ENCODE measurements around the gene IL17D.

Gene IL17D

DNA sequence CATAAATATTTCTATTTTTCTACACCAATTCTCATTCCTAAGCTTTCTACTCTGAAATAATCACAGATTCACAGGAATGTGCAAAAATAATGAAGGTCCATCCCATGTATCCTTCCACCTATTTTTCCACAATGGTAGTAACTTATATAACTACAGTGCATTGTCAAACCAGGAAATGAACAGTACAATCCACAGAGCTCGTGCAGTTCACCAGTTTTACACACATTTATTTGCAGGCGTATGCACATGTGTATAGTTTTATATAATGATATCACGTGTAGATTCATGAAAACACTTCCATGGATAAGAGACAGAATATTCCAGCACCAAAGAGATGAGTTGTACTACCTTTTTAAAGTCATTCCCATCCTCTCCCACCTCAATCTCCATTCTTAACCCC, 57.4 kb downstream of the IL17D start:
- H3K4me1 ChIP-seq (ENCODE audit: insufficient read depth, low read length) = no peaks in the 10 kb centered on the region
- H3K9me3 ChIP-seq (ENCODE audit: control insufficient read depth, insufficient read depth, low read length) = no peaks in the 10 kb centered on the region
- no peak overlapping the region for H3K9ac ChIP-seq (ENCODE audit: low read depth, low read length)
- H3K36me3 ChIP-seq (ENCODE audit: insufficient read depth, low read length) = no peaks in the 10 kb centered on the region

DNA sequence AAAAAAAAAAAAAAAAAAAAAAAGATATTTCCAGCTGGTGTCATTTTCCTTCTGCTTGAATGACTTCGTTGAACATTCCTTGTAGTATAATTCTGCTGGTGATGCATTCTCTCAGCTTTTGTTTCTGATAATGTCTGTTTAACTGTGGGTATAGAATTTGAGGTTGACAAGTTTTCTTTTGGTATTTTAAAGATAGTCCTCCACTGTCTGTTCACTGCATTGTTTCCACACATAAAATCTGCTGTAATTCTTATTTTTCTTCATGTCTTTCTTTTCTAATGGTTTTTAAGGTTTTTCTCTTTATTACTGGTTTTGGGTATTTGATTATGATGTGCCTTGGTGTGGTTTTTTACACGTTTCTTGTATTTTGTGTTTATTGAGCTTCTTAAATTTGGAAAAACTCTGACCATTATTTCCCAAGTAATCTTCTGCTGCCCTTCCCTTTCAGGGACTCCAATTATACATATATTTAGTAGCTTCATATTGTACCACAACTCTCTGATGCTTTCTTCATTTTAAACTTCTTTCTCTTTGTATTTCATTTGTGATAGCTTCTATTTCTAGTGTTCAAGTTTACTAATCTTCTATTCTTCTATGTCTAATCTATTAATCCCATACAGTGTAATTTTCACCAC, 63.9 kb downstream of the IL17D start:
- H3K9me3 ChIP-seq (ENCODE audit: control insufficient read depth, insufficient read depth, low read length) = peaks cover 4% of the 10 kb centered on the region; the same call in 1 of the 2 replicates
- peaks cover 7% of the 10 kb centered on the region for H3K36me3 ChIP-seq (ENCODE audit: insufficient read depth, low read length)
- peaks cover 3% of the 10 kb centered on the region for H3K4me1 ChIP-seq (ENCODE audit: insufficient read depth, low read length)
- no peak overlapping the region for H3K9ac ChIP-seq (ENCODE audit: low read depth, low read length)

DNA sequence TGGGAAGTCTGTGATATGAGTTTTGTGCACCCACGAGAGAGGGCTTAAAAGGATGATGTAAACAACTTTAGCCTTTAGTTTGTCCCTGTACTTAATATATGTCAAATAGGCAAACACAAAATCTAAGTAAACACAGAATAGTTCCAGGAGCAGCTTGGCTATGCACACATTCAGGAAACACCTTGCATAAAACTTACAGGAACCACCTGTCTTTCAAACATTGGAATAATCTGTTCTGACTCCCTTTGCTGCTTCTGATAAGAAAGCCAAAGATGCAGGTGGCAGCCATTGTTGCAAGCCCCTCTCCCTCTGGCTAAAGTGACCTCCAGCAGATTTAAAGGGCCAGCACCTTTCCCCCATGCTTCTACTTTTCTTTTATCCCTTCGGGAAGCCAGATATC, 65.6 kb downstream of the IL17D start:
- Histone ChIP-seq H3K9ac (ENCODE audit: low read depth, low read length) (no peak overlapping the region), H3K36me3 (ENCODE audit: insufficient read depth, low read length) (peaks cover 7% of the 10 kb centered on the region), H3K9me3 (ENCODE audit: control insufficient read depth, insufficient read depth, low read length) (peaks cover 4% of the 10 kb centered on the region; the same call in 1 of the 2 replicates), H3K4me1 (ENCODE audit: insufficient read depth, low read length) (peaks cover 6% of the 10 kb centered on the region)

DNA sequence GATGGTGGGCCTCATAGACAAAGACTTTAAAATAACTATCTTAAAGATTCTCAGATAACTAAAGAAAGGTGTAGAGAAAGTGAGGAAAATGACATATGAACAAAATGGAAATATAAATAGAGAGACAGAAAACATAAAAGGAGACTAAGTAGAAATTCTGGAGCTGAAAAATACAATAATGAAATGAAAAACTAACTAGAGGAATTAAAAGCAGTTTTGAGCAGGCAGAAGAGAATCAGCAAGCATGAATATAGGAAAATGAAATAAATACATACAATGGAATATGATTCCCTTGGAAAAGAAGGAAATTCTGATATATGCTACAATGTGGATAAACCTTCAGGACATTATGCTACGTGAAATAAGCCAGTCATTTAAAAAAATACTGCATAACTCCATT, 66.3 kb downstream of the IL17D start:
- Histone ChIP-seq H3K4me1 (ENCODE audit: insufficient read depth, low read length) (peaks cover 6% of the 10 kb centered on the region), H3K9me3 (ENCODE audit: control insufficient read depth, insufficient read depth, low read length) (peaks cover 4% of the 10 kb centered on the region; the same call in 1 of the 2 replicates), H3K9ac (ENCODE audit: low read depth, low read length) (no peak overlapping the region), H3K36me3 (ENCODE audit: insufficient read depth, low read length) (peaks cover 7% of the 10 kb centered on the region)

All from ES-I3 (cell line).